RKO (cell line): Measurements from ENCODE around the gene TMEM248.
"Not testable (repeated sequence)": the region's sequence is repeated elsewhere in the genome, so short reads cannot be mapped to it uniquely, and the experiment has no call there.

Source experiments
- DNase-seq: peaks from one replicate; pipeline ENCODE4 v3.0.0-alpha.2; 2016; ENCODE audit warnings: low spot score

TMEM248 gene

GRCh38 chr7:66920769-66921395 lies at the start of gene TMEM248:
TMEM248 (plus strand) TSS chr7:66921225; CDS start chr7:66941866, 20,641 bp downstream.
- DNase-seq = peak; percentile 91

GRCh38 chr7:66873476-66873875 lies 47.5 kb upstream of the TMEM248 start:
- no peak for DNase-seq

GRCh38 chr7:66877577-66878300 lies 43.3 kb upstream of the TMEM248 start:
- DNase-seq = no peak

- not testable (repeated sequence) for DNase-seq
Measured at GRCh38 chr7:66878301-66878685, 42.7 kb upstream of the TMEM248 start.

- no peak for DNase-seq
Measured at GRCh38 chr7:66880053-66880452, 41.0 kb upstream of the TMEM248 start.

- not testable (repeated sequence) for DNase-seq
Measured at GRCh38 chr7:66880577-66880976, 40.4 kb upstream of the TMEM248 start.

GRCh38 chr7:66883716-66884115 lies 37.3 kb upstream of the TMEM248 start:
- DNase-seq = peak; percentile 87

- peak; percentile 81 for DNase-seq
Measured at GRCh38 chr7:66884556-66884955, 36.5 kb upstream of the TMEM248 start.

- no peak for DNase-seq
Measured at GRCh38 chr7:66886152-66886551, 34.9 kb upstream of the TMEM248 start.

GRCh38 chr7:66888223-66888622 lies 32.8 kb upstream of the TMEM248 start:
- not testable (repeated sequence) for DNase-seq

GRCh38 chr7:66894463-66895080 lies 26.5 kb upstream of the TMEM248 start:
- DNase-seq = peak; percentile 35

- no peak for DNase-seq
Measured at GRCh38 chr7:66896441-66896840, 24.6 kb upstream of the TMEM248 start.

GRCh38 chr7:66899552-66900280 lies 21.3 kb upstream of the TMEM248 start:
- DNase-seq = no peak

- DNase-seq = no peak
Measured at GRCh38 chr7:66901941-66902843, 18.8 kb upstream of the TMEM248 start.

GRCh38 chr7:66902844-66903180 lies 18.2 kb upstream of the TMEM248 start:
- DNase-seq = no peak

- no peak for DNase-seq
Measured at GRCh38 chr7:66903360-66904062, 17.5 kb upstream of the TMEM248 start.

- DNase-seq = no peak
Measured at GRCh38 chr7:66904063-66904593, 16.9 kb upstream of the TMEM248 start.

- DNase-seq = no peak
Measured at GRCh38 chr7:66905278-66905677, 15.7 kb upstream of the TMEM248 start.

GRCh38 chr7:66905689-66906088 lies 15.3 kb upstream of the TMEM248 start:
- no peak for DNase-seq

- no peak for DNase-seq
Measured at GRCh38 chr7:66907731-66908130, 13.3 kb upstream of the TMEM248 start.

- DNase-seq = not testable (repeated sequence)
Measured at GRCh38 chr7:66908598-66908997, 12.4 kb upstream of the TMEM248 start.
